Measurements from ENCODE around the gene PEPD. TPM values are rescaled to one million over a fixed set of nuclear protein-coding genes. Genes with fewer than 3 reads are reported as not detected.

Gene PEPD
- polyA plus RNA-seq, 3 donors, result 61.5 to 218 (median 171) TPM

- intact Hi-C loops (cut with micrococcal nuclease), result no loop called here
- Histone ChIP-seq H3K4me2 (replicated peaks; ENCODE audit: extremely low read depth, low read length, poor library complexity, severe bottlenecking) (no peak overlapping the region), H3K9me3 (replicated peaks in 1 of 2; ENCODE audit: control insufficient read depth in 1 of 2, insufficient read depth in 1 of 2, low read length in 2 of 2) (no peaks in the 10 kb centered on the region), H3K27ac (ENCODE audit: low read depth in 1 of 2, low read length in 2 of 2) (no peak overlapping the region), H2AFZ (ENCODE audit: insufficient read depth, low read depth, low read length, poor library complexity, severe bottlenecking) (no peak overlapping the region), H3K27me3 (ENCODE audit: control insufficient read depth in 2 of 2, insufficient read depth in 2 of 2, low read length in 2 of 2) (no peaks in the 10 kb centered on the region), H4K20me1 (ENCODE audit: insufficient read depth, low read length) (no peaks in the 10 kb centered on the region), H3K4me1 (ENCODE audit: control insufficient read depth in 1 of 2, insufficient read depth in 2 of 2, low read length in 2 of 2) (no peaks in the 10 kb centered on the region), H3K36me3 (replicated peaks in 1 of 2; ENCODE audit: control insufficient read depth in 1 of 2, insufficient read depth in 2 of 2, low read length in 2 of 2) (no peaks in the 10 kb centered on the region), H3K9ac (ENCODE audit: insufficient read depth, low read length, poor library complexity, severe bottlenecking) (no peak overlapping the region), H3K4me3 (replicated peaks in 1 of 3; ENCODE audit: low read depth in 2 of 3, low read length in 3 of 3) (no peak overlapping the region), H3K79me2 (ENCODE audit: insufficient read depth, low read length) (no peaks in the 10 kb centered on the region)
- no peak for DNase-seq
- H3K4me3 Mint-ChIP-seq, result no peak overlapping the region
- H3K36me3 Mint-ChIP-seq, result peaks cover 0 to 8% of the 10 kb centered on the region in 2 donors
- no peaks in the 10 kb centered on the region for H3K9me3 Mint-ChIP-seq
- TF ChIP-seq CTCF (IDR thresholded peaks at IDR 0.05), result no peak
- WGBS (ENCODE audit: insufficient coverage), result 100% methylated on average over 1 of the region's 3 CpGs
- H3K4me1 Mint-ChIP-seq, result no peaks in the 10 kb centered on the region
- H3K27me3 Mint-ChIP-seq (ENCODE audit: low read depth in 3 of 3), result peaks cover 0 to 4% (median 2%) of the 10 kb centered on the region in 3 donors
- H3K27ac Mint-ChIP-seq, result no peak overlapping the region
Observed at GRCh38 chr19:33453265-33453664, 68.3 kb downstream of the PEPD start.

GRCh38 chr19:33450689-33451088 is 70.9 kb downstream of the PEPD start:
- Histone ChIP-seq H3K4me1 (ENCODE audit: control insufficient read depth in 1 of 2, insufficient read depth in 2 of 2, low read length in 2 of 2) (no peaks in the 10 kb centered on the region), H3K27me3 (ENCODE audit: control insufficient read depth in 2 of 2, insufficient read depth in 2 of 2, low read length in 2 of 2) (no peaks in the 10 kb centered on the region), H3K4me2 (replicated peaks; ENCODE audit: extremely low read depth, low read length, poor library complexity, severe bottlenecking) (no peak overlapping the region), H4K20me1 (ENCODE audit: insufficient read depth, low read length) (no peaks in the 10 kb centered on the region), H3K9ac (ENCODE audit: insufficient read depth, low read length, poor library complexity, severe bottlenecking) (no peak overlapping the region), H3K79me2 (ENCODE audit: insufficient read depth, low read length) (no peaks in the 10 kb centered on the region), H3K27ac (ENCODE audit: low read depth in 1 of 2, low read length in 2 of 2) (no peak overlapping the region), H3K36me3 (replicated peaks in 1 of 2; ENCODE audit: control insufficient read depth in 1 of 2, insufficient read depth in 2 of 2, low read length in 2 of 2) (no peaks in the 10 kb centered on the region), H2AFZ (ENCODE audit: insufficient read depth, low read depth, low read length, poor library complexity, severe bottlenecking) (no peak overlapping the region), H3K4me3 (replicated peaks in 1 of 3; ENCODE audit: low read depth in 2 of 3, low read length in 3 of 3) (no peak overlapping the region), H3K9me3 (replicated peaks in 1 of 2; ENCODE audit: control insufficient read depth in 1 of 2, insufficient read depth in 1 of 2, low read length in 2 of 2) (no peaks in the 10 kb centered on the region)
- WGBS (ENCODE audit: insufficient coverage), result 99% methylated on average over 7 of the region's 7 CpGs
- no peak for DNase-seq
- no peak for TF ChIP-seq CTCF (IDR thresholded peaks at IDR 0.05)
- H3K4me3 Mint-ChIP-seq, result no peak overlapping the region
- H3K9me3 Mint-ChIP-seq, result no peaks in the 10 kb centered on the region
- no peaks in the 10 kb centered on the region for H3K4me1 Mint-ChIP-seq
- no peak overlapping the region for H3K27ac Mint-ChIP-seq
- intact Hi-C loops (cut with micrococcal nuclease), result no loop called here
- H3K27me3 Mint-ChIP-seq (ENCODE audit: low read depth in 3 of 3), result peaks cover 0 to 4% (median 2%) of the 10 kb centered on the region in 3 donors
- H3K36me3 Mint-ChIP-seq, result peaks cover 0 to 11% of the 10 kb centered on the region in 2 donors
